Gastrocnemius medialis (tissue), 4 donors: Measurements from ENCODE around the gene SCGB1D4.

Experiments
- CTCF ChIP-seq, 5 experiments: fragments of 450-650 bp in 3 of 5; fragments of 200-600 bp in 2 of 5; sonication (generic) in 2 of 5; IDR thresholded peaks in 4 of 5; conservative IDR thresholded peaks in 1 of 5; 1 replicate in 4 of 5; 2 replicates in 1 of 5; pipeline ENCODE4 v1.5.1; 2016 to 2019; ENCODE audit warnings: antibody characterized with exemption in 5 of 5, mild to moderate bottlenecking in 3 of 5, moderate library complexity in 3 of 5
- POLR2A ChIP-seq, 2 donors: fragments of 450-650 bp; IDR thresholded peaks; one replicate each; pipeline ENCODE4 v1.6.1; 2017; ENCODE audit warnings: antibody characterized with exemption in 2 of 2, mild to moderate bottlenecking in 2 of 2, moderate library complexity in 2 of 2

- no peak for TF ChIP-seq CTCF (IDR thresholded peaks at IDR 0.05 in 4 of 5, conservative IDR thresholded peaks at IDR 0.05 in 1 of 5)
- TF ChIP-seq POLR2A (IDR thresholded peaks at IDR 0.05) = no peak
Observed at GRCh38 chr11:62266558-62266957, 32.3 kb downstream of the SCGB1D4 start.
